ENCODE results near the gene RBM7. TPM values are rescaled to one million over a fixed set of nuclear protein-coding genes. Genes with fewer than 3 reads are reported as not detected.

The RBM7 gene
- total RNA-seq, 1 donor from 2014 or later: 37.3 TPM

GRCh38 chr11:114368918-114369680, 31.4 kb upstream of the RBM7 start:
- H3K4me3 Mint-ChIP-seq (ENCODE audit: unreplicated experiment): no peak overlapping the region

DNA sequence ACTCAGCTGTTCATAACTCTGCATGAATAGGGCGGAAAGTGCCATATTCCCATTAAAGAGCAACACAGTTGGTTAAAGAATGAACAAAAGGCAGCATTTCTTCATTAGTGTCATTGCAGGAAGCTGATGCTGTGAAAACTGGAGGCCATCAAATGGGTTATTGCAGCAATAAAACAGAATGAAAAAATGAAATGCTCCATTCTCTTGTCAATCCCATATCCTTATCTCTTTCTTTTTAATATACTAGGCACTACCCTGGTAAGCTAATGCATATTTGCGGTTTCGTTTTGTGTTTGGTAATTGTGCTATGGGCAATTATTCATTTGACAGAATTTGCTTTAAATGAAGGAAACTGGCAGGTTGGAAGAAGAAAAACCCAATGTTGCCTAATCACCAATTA, 25.4 kb upstream of the RBM7 start:
- no peaks in the 10 kb centered on the region for H3K27me3 Mint-ChIP-seq (ENCODE audit: unreplicated experiment)
- DNase-seq: no peak
- H3K9me3 Mint-ChIP-seq (ENCODE audit: unreplicated experiment): no peaks in the 10 kb centered on the region

More at GRCh38 chr11:114368918-114369680, 31.4 kb upstream of the RBM7 start:
- TF ChIP-seq CTCF (IDR thresholded peaks at IDR 0.05; ENCODE audit: partially characterized antibody, unreplicated experiment): no peak
- no peak for DNase-seq
- H3K9me3 Mint-ChIP-seq (ENCODE audit: unreplicated experiment): no peaks in the 10 kb centered on the region
- H3K4me1 Mint-ChIP-seq (ENCODE audit: low read depth, unreplicated experiment): no peaks in the 10 kb centered on the region
- H3K36me3 Mint-ChIP-seq (ENCODE audit: unreplicated experiment): no peaks in the 10 kb centered on the region
- no peak overlapping the region for H3K27ac Mint-ChIP-seq (ENCODE audit: unreplicated experiment)
- H3K27me3 Mint-ChIP-seq (ENCODE audit: unreplicated experiment): no peaks in the 10 kb centered on the region

DNA sequence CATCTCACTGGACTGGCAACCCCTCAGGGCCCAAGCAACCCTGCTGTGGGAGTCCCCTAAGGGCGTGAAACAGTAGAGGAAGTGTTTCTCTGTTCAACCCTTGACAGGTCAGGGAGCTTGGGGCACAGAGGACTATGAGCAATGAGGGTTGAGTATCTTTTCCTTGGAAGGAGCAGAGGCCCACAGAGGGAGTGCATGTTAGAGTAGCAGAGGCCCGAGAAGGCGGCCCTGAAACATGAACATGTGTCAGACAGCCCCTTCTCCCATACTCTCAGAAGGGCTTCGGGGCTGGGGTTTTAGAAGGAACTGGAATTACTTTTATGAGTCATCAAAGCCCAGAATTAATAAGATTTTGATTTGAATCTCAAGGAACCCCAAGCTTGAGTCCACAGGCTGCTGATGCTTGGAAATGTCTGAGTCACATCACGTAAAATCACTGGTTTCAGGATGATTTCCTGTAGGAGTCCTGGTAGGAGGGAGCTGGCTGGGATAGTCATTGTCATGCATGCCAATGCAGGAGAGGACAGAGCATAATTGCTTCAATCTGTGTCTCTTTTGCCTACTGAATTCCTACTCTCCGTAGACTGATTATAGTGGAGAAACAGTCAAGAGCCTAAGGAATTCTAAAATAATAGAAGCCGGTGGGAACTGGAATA, 22.7 kb upstream of the RBM7 start:
- Mint-ChIP-seq H3K36me3 (ENCODE audit: unreplicated experiment) (no peaks in the 10 kb centered on the region), H3K27ac (ENCODE audit: unreplicated experiment) (no peak overlapping the region), H3K4me3 (ENCODE audit: unreplicated experiment) (no peak overlapping the region), H3K4me1 (ENCODE audit: low read depth, unreplicated experiment) (no peaks in the 10 kb centered on the region), H3K9me3 (ENCODE audit: unreplicated experiment) (no peaks in the 10 kb centered on the region), H3K27me3 (ENCODE audit: unreplicated experiment) (no peaks in the 10 kb centered on the region)
- DNase-seq: no peak
- no peak for TF ChIP-seq CTCF (IDR thresholded peaks at IDR 0.05; ENCODE audit: partially characterized antibody, unreplicated experiment)

More for the DNA sequence above, 25.4 kb upstream of the RBM7 start:
- no peaks in the 10 kb centered on the region for H3K36me3 Mint-ChIP-seq (ENCODE audit: unreplicated experiment)
- no peak overlapping the region for H3K4me3 Mint-ChIP-seq (ENCODE audit: unreplicated experiment)
- no peaks in the 10 kb centered on the region for H3K4me1 Mint-ChIP-seq (ENCODE audit: low read depth, unreplicated experiment)
- H3K27ac Mint-ChIP-seq (ENCODE audit: unreplicated experiment): no peak overlapping the region
- TF ChIP-seq CTCF (IDR thresholded peaks at IDR 0.05; ENCODE audit: partially characterized antibody, unreplicated experiment): no peak

DNA sequence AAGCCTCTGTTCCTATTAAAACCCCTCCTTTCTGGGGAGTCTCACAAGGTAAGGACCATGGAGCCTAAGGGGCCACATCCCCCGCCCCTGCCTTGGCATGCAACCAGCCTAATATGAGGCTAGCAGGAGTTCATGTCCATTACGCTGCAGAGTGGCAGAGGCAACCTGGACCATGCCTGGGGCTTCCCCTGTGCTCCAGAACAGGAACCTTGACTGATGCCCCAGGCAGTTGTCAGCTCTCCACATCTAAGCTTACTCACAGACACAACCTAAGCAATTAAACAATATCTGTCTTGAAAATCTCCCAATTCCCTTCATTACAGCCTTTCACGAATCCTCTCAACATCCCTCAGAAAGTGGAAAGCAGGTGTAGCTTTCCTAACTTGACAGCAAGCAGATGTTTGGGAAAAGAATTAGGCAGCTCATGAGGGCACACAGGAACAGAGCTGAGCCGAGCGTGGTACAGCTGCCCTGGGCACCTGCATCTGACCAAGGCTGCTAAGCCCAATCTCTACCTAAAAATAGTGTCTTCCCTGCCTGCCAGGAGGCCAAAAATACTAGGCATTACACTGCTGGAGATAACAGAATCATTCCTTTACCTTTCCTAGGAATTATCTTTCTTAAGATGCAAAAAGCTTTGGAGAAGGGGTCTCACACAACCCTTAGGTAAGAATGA, 20.9 kb upstream of the RBM7 start:
- H3K4me3 Mint-ChIP-seq (ENCODE audit: unreplicated experiment): no peak overlapping the region
- no peaks in the 10 kb centered on the region for H3K36me3 Mint-ChIP-seq (ENCODE audit: unreplicated experiment)
- no peaks in the 10 kb centered on the region for H3K27me3 Mint-ChIP-seq (ENCODE audit: unreplicated experiment)
- no peak for TF ChIP-seq CTCF (IDR thresholded peaks at IDR 0.05; ENCODE audit: partially characterized antibody, unreplicated experiment)
- no peaks in the 10 kb centered on the region for H3K9me3 Mint-ChIP-seq (ENCODE audit: unreplicated experiment)
- H3K4me1 Mint-ChIP-seq (ENCODE audit: low read depth, unreplicated experiment): no peaks in the 10 kb centered on the region
- no peak overlapping the region for H3K27ac Mint-ChIP-seq (ENCODE audit: unreplicated experiment)
- no peak for DNase-seq
